GM19193 (cell line): ENCODE data around the gene CAMP.

Experiments
- POLR2A ChIP-seq: IDR thresholded peaks from 4 replicates; pipeline ENCODE4 v1.6.1; 2011; ENCODE audit not compliant: insufficient read depth, insufficient read length; ENCODE audit errors: extremely low read depth

CAMP gene

GRCh38 chr3:48240000-48240963 is 17.0 kb downstream of the CAMP start:
- TF ChIP-seq POLR2A, result no peak

GRCh38 chr3:48241796-48242455 is 18.6 kb downstream of the CAMP start:
- TF ChIP-seq POLR2A, result no peak

GRCh38 chr3:48243886-48244285 is 20.6 kb downstream of the CAMP start:
- TF ChIP-seq POLR2A, result no peak

GRCh38 chr3:48244461-48244860 is 21.2 kb downstream of the CAMP start:
- TF ChIP-seq POLR2A, result no peak

- no peak for TF ChIP-seq POLR2A
These were observed 21.8 kb downstream of the CAMP start for GRCh38 chr3:48245136-48245535.

- TF ChIP-seq POLR2A, result no peak
These were observed 24.1 kb downstream of the CAMP start for GRCh38 chr3:48247401-48247811.

- no peak for TF ChIP-seq POLR2A
These were observed 25.0 kb downstream of the CAMP start for GRCh38 chr3:48248095-48248850.

- TF ChIP-seq POLR2A, result no peak
These were observed 33.3 kb downstream of the CAMP start for GRCh38 chr3:48256557-48256956.

GRCh38 chr3:48258530-48258929 is 35.2 kb downstream of the CAMP start:
- no peak for TF ChIP-seq POLR2A

- TF ChIP-seq POLR2A, result no peak
These were observed 44.5 kb downstream of the CAMP start for GRCh38 chr3:48267782-48268181.

- no peak for TF ChIP-seq POLR2A
These were observed 45.2 kb downstream of the CAMP start for GRCh38 chr3:48268381-48268935.

- no peak for TF ChIP-seq POLR2A
These were observed 45.8 kb downstream of the CAMP start for GRCh38 chr3:48268936-48269561.

GRCh38 chr3:48269592-48269991 is 46.3 kb downstream of the CAMP start:
- TF ChIP-seq POLR2A, result no peak

GRCh38 chr3:48270306-48270705 is 47.0 kb downstream of the CAMP start:
- no peak for TF ChIP-seq POLR2A
